GM12891 (cell line): ENCODE measurements around the gene APOBEC3F.
"Not testable (repeated sequence)": the region's sequence is repeated elsewhere in the genome, so short reads cannot be mapped to it uniquely, and the experiment has no call there.

ENCODE experiments used
- POLR2A ChIP-seq: IDR thresholded peaks from 2 replicates; pipeline ENCODE4 v1.6.1; 2011; ENCODE audit warnings: low read depth, low read length, control low read depth
- POLR2AphosphoS5 ChIP-seq: IDR thresholded peaks from 2 replicates; pipeline ENCODE4 v1.6.1; 2011; ENCODE audit warnings: low read depth, low read length, control low read depth
- POU2F2 ChIP-seq: IDR thresholded peaks from 2 replicates; pipeline ENCODE4 v1.6.1; 2011; ENCODE audit warnings: low read depth, mild to moderate bottlenecking, control low read depth, low read length, moderate library complexity

GRCh38 chr22:39079054-39079637, 38.5 kb downstream of the APOBEC3F start:
- not testable (repeated sequence) for TF ChIP-seq POLR2A, POLR2AphosphoS5, POU2F2
